ENCODE data around the gene INHBB.

DNA sequence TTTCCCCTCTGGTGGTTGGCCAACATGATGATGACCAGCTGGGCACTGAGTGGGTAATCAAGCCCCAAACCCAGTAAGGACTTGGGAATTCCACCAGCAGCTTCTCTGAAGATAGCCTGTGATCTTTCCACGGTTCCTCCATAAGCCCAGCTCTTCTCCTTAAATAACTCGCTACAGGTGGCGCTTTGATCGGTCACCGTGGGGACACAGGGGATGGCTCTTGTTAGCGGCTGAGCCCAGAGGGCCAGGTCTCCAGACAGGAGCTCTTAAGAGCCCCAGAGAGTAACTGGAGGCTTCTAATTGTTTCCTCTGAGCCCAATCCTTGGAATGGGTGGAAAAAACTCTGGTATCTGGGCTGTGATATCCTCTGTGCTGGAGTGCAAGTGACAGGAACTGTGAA lies 13.6 kb upstream of the INHBB start:
- TF ChIP-seq, protein P1, sequence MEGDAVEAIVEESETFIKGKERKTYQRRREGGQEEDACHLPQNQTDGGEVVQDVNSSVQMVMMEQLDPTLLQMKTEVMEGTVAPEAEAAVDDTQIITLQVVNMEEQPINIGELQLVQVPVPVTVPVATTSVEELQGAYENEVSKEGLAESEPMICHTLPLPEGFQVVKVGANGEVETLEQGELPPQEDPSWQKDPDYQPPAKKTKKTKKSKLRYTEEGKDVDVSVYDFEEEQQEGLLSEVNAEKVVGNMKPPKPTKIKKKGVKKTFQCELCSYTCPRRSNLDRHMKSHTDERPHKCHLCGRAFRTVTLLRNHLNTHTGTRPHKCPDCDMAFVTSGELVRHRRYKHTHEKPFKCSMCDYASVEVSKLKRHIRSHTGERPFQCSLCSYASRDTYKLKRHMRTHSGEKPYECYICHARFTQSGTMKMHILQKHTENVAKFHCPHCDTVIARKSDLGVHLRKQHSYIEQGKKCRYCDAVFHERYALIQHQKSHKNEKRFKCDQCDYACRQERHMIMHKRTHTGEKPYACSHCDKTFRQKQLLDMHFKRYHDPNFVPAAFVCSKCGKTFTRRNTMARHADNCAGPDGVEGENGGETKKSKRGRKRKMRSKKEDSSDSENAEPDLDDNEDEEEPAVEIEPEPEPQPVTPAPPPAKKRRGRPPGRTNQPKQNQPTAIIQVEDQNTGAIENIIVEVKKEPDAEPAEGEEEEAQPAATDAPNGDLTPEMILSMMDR (IDR thresholded peaks at IDR 0.05), result no peak
- TF ChIP-seq POLR2A (IDR thresholded peaks at IDR 0.05), result no peak

Measured in heart left ventricle (tissue), 13 donors.